Activated CD8-positive, alpha-beta memory T cell treated with anti-CD3 and anti-CD28 coated beads for 24 hours (primary cell): Measurements from ENCODE around the gene ZYG11B.
A peak's percentile ranks its signal among the peaks of the same experiment; 100 is the strongest.
"Not testable (repeated sequence)": the region's sequence is repeated elsewhere in the genome, so short reads cannot be mapped to it uniquely, and the experiment has no call there.

Experiments
- DNase-seq: peaks from one replicate; pipeline ENCODE4 v3.0.0-alpha.2; 2020

Gene ZYG11B

DNA sequence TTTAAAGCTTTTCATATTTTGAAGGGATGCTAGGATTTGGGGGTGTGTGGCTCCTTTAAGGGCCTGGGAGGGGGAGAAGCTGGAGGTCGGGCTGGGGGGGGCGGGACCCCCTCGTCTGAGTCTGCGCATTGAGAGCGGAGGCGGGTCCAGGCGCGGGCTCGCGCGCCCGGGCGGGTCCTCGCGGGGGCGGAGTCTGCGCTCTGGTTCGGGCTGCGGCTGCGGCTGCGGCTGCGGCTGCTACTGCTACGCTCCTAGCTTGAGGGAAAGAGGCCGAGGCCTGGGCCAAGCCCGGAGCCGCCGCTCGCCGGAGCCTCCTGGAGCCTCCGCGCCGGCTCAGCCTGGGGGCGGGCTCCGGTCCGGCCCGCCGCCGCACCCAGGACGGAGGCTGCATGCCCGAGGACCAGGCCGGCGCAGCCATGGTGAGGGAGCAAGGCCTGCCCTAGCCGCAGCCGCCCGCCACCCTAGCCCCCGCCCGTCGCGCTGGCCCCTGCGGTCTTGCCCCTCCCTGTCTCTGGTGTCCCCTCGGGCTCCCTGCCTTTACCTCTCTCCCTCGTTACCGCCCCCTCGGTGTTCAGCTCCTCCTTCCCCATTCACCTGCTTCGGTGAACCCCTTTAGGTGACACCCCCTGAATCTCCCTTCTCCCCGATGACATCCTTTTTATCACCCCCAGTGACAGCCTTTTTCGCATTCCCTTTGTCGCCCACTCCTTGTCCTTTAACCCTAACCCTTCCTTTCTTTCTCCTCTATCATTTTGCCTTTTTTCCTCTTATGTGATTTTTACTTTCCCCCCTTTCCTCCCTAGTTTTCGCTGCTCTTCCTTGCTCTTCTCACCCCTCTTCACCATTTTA lies at the start of gene ZYG11B:
Gene ZYG11B, plus strand, starts transcription at position 189 of the 849 bp plus-strand sequence. Its CDS starts 201 bp downstream, at position 390.
- DNase-seq = peak; percentile 95

DNA sequence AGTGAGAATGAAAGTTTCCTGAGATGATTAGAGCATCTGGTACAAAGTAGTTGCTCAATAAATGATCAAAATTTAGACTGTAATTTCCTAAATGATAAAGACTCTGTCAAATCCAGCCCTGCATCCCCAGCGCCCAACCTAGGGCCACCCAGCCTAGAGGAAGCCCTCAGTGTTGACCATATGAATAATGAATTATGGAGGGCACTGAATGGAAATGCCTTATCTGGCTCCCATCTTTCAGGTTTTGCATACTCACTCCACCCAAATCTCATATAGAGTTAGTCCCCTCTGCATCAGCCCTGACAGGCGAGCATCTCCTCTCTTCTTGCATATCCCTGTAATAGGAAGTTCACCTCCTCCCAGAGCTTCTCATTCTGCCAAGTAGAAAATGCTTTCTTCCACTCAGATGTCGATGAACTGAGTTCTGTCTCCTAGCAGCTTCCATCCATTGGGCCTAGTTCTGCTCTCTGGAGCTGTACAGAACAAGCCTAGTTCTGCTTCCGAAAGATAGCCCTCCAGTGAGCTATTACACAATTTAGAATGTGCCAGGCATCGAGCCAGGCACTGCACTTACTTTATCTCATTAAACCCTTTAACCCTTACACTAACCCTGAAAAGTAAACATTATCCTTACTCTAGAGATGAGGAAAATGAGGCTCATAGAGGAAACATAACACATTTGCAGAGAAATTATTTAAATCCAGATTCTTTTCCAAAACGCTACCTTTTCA lies 49.0 kb upstream of the ZYG11B start:
- no peak for DNase-seq

DNA sequence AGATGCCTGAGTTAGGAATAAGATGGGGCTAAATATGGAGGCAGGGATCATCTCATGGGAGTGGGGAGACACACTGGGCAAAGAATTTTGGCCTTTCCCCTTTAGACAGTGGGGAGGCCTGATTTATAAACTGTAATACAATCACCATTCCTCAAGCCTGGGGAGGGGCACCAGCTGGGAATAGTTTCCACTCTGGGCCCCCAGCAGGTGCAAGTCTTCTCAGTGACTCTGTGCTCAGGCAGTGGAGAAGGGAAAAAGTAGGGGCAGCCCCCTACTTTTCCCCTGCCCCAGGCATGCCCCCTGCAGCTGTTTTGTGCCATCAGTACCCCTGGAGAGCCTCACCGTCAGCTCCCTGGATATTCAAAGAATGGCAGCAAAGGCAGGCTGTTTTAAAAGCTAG lies 47.2 kb upstream of the ZYG11B start:
- DNase-seq = no peak

DNA sequence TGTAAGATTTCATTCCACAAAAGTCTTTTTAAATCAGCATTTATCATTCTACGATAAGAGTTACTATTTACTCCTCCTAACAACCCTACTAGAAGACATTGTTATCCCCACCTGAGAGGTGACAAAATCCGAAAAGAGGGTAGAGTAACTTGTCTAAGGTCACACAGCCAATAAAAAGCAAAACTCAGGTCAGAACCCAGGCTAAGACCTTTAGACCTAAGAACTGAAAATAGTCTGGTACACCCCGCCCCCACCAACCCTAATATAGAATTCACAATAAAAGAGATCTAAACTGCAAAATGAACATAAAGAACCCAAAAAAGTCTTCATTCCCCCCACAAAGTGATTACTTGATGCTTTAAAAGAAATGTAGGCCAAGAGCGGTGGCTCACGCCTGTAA lies 46.8 kb upstream of the ZYG11B start:
- DNase-seq = no peak

DNA sequence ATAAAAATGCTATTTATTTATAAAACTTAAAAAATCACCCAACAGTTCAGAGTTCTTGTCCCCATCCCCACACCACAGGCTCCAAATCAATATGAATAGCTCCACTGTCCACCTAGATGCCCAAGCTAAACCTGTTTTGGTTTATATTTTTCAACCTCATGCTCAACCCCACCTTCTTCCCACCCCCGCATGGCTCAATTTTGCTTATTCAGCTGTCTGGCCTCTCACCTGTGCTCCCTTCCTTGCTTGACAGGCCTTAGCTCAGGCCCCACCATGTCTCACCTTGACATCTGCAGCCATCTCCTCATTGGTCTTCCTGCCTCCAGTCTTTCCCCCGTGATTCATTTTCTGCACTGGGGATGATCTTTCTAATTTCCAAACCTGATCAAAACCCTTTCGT lies 45.9 kb upstream of the ZYG11B start:
- no peak for DNase-seq

DNA sequence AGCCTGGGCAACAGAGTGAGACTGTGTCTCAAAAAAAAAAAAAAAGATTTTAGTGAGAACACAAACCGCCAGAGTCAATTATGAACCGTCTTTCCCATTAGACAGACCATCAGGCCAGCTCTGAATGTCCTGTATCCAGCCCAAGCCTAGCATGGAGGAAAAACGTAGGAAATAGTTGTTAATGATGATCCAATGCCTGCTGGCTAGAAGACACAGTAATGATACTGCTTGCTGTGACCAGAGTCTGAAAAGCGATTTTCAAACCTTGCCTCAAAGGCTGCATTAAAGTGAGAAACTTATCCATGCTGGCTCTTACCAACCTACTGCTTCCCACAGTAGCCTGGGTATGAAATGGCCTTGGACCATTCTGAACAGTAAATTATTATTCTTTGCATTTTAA lies 45.1 kb upstream of the ZYG11B start:
- DNase-seq = no peak

DNA sequence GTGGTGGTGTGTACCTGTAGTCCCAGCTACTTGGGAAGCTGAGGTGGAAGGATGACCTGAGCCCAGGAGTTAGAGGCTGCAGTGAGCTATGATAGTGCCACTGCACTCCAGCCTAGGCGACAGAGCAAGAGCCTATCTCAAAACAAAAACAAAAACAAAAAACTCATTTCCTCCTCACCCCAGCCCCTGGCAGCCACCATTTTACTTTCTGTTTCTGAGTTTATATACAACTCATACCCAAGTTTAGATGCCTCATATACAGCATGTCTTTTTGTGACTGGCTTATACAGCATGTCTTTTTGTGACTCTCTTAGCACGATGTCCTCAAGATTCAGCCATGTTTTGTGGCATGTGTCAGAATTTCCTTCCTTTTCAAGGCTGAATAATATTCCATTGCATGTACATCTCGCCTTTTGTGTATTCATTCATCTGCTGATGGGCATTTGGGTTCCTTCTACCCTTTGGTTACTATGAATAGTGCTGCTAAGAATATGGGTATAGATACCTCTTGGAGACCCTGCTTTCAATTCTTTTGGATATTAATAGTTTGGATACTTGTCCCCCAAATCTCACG lies 42.8 kb upstream of the ZYG11B start:
- no peak for DNase-seq

DNA sequence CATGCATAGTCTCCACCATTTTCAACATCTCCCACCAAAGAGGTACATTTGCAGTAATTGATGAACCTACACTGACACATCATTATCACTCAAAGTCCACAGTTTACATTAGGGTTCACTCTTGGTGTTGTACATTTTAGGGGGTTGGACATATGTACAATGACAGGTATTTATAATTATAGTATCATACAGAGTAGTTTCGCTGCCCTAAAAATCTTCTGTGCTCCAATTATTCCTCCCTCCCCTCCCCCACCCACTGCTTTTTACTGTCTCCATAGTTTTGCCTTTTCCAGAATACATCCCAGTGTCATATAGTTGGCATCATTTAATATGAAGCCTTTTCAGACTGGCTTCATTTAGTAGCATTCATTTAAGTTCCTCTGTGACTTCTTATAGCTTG lies 41.7 kb upstream of the ZYG11B start:
- no peak for DNase-seq

DNA sequence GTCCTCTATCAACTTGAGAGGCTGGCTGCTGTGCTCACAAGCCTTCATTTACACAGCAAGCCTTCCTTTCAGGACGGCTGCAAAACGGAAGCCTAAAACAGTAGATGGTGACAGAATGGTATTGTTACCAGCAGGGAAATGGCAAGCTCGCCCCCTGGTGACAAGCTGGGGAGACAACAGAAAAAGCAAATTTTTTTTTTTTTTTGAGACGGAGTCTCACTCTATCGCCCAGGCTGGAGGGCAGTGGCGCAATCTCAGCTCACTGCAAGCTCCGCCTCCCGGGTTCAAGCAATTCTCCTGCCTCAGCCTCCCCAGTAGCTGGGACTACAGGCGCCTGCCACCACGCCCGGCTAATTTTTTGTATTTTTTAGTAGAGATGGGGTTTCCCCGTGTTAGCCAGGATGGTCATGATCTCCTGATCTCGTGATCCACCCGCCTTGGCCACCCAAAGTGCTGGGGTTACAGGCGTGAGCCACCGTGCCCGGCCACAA lies 39.9 kb upstream of the ZYG11B start:
- peak; percentile 86 for DNase-seq

DNA sequence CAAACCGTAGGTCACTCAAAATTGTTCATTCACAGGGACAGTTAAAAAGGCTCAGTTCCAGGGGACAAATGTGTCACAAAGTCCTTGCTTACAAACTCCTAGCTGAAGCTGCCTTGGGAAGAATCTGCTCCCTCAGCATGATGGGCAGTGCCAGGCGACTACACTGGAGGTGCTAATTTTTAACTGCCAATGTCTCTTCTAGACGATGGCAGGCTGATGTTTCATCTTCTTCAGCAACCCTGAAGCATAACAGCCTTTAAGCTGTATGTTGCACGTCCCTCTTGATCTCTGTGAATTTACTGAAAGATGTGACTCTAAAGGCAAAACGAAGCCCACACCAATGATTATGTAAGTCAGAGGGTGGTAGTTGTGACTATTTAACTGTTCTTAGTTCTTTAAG lies 39.4 kb upstream of the ZYG11B start:
- no peak for DNase-seq

DNA sequence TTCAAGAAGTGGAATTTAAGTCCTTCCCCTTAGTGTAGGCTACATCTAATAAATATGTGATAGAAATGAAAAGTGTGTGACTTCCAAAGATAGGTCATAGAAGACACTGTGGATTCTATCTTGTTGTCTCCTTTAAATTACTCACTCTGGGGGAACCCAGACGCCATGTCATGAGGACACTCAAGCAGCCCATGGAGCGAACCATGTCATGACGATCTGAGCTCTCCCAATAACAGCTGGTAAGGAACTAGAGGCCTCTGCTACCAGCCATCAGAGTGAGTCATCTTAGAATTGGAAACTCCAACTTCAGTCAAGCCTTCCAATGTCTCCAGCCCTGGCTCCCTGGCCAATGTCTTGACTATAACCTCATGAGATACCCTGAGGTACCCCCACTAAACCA lies 34.4 kb upstream of the ZYG11B start:
- DNase-seq = no peak

DNA sequence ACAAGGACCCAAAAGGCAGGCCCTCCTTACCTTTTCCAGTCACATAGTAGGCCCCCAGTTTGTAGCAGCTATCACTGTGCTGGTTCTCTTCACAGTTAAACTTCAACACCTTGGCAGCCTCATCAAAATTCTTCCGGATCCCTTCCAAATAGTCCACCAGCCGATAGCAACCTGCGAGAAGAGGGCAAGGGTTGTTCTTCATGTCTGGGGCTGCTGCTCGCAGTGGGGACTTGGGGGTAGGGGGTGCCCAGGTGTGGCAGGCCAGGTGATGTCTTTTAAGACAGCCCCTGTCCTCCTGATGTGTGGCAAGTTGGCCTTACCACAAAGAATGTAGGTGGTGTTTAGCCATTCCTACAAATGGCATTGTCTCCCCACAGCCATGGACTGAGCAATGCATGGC lies 33.6 kb upstream of the ZYG11B start:
- no peak for DNase-seq

DNA sequence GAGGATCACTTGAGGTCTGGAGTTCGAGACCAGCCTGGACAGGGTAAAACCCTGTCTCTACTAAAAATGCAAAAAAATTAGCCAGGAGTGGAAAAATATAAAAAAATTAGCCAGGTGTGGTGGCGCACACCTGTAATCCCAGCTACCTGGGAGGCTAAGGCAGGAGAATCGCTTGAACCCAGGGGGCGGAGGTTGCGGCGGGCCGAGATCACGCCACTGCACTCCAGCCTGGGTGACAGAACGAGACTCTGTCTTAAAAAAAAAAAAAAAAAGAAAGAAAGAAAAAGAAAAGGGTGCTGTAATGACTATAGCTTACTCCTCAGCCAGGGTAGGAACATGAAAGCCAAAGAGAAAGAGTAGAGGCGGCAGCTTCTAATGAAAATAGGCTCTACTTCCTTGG lies 32.9 kb upstream of the ZYG11B start:
- DNase-seq = not testable (repeated sequence)

DNA sequence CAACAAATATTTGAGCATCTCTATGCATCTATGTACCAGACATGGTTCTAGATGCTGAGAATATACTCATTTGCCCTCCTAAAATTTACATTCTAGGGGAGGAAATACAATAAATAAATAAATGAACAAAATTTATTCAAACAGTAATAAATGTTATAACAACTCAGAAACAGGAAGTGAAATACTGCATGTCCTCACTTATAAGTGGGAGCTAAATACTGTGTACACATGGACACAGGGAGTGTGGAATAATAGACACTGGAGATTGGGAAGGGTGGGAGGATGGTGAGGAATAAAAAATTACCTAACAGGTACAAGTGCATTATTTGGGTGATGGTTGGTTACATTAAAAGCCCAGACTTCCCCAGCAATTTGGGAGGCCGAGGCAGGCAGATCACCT lies 32.4 kb upstream of the ZYG11B start:
- DNase-seq = no peak

DNA sequence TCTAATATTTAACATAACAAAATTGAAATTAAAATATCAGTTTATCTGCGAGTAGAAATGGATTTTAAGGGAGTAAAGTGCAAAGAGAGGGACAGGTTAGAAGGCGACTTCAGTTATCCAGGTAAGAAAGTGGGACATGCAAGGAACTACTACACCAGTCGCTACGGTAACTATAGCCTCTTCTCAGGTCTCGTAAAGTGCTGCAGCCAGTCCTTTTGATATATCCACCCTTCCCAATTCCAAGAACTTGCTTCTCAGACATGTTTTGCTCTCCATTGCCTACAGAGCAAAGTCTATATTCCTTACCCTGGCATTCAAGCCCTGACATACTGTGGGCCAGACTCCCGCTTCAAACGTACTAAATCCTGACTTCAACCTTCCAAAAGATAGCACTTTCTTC lies 30.6 kb upstream of the ZYG11B start:
- DNase-seq = no peak

DNA sequence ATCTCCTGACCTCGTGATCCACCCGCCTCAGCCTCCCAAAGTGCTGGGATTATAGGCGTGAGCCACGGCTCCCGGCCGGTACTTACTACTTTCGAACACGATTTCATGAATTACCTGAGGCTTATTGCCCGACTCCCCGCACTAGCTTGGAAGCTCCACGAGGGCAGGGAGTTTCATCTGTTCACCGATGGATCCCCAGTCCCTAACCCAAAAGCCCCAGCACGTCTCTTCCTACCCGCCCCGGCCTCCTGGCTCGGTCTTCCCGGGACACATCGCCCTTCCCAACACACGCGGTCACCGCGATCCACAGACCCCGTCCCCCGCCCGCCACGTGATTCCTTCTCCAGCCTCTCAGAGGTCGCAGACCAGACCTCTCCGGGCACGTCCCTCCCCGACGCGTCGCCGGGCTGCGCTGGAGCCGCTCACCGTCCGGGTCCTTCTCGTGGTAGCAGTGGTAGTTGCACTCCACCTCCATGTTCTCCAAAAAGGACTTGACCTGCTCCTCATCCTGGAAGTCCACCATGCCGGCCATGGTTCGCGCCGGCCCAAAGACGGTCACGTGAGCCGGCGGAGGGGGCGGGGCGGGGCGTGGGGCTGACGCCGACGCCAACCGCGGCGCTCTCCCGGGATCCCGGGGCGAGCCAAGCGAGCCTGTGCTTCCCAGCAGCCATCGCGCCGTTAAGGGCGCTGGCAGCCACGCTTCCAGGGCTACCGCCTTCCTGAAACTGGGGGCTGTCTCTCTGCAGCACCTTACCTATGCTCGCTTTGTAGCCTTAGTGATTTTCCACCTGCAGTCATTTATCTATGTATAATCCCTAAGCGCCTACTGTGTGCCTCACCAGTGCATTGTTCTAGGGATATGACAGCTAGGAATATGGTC lies 28.2 kb upstream of the ZYG11B start, which contains the start of gene COA7:
Gene COA7, minus strand, starts transcription at position 553 of the 880 bp plus-strand sequence. Its CDS starts 21 bp downstream, at position 532.
- DNase-seq = peak; percentile 89

DNA sequence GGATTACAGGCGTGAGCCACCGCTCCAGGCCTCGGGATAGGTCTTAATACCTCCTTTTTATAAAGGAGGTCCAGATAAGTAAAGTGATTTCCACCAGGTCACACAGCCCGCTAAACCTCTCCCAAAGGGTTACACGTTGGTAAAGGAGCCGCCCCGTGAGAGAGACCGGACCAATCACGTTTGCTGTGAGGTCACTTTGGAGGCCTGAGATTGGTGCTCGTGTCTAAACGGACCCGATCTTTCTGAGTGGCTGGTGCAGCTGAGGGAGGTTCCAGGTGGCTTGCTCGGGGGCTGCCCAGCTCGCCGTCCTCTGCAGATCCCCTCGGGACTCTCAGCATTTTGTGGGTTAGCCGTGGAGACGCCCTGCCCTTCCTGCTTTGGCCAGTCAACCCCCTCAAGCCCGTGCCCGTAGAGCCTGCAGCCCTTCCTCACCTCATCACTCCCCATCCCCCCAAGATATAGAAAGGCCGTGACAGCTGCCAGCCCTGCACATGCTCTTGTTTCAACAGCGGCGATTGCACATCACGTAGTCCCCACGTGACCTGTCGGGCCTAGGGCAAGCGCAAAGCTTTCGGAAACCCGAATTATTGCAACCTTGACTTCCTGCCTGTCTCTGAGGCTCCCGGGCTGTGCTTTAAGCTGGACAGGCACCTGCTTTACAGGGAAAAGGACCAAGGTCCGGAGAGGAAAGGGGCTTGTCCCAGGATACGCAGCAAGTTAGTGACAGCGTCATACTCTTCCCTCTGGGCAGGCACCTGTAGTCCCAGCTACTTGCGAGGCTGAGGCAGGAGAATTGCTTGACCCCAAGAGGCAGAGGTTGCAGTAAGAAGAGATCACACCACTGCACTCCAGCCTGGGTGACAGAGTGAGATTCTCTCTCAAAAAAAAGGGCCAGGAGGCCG lies 23.1 kb upstream of the ZYG11B start:
- DNase-seq = peak; percentile 91

DNA sequence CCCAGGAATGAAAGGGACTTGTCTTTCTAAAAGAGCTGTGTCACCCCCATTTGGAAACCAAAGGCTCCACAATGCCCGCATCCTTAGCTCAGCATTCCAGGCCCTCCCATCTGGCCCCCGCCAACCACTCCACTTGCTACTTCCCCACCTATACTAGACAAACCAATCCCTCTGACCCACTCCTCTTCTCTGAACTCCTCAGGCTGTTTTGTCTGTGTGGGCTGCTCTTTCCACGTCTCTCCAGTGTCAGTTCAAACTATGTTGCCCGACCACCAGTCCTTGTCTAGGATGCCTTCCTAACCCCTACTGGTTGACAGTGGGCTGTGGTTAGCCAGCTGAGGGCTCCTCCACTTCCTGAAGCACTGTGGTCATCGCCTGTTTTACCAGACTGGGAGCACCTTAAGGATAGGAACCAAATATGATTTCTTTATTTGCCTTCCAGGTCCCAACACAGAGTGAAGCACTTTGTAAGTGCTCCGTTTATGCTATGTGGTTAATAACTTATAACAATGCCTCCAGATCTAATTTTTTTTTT lies 20.1 kb upstream of the ZYG11B start:
- DNase-seq = no peak

DNA sequence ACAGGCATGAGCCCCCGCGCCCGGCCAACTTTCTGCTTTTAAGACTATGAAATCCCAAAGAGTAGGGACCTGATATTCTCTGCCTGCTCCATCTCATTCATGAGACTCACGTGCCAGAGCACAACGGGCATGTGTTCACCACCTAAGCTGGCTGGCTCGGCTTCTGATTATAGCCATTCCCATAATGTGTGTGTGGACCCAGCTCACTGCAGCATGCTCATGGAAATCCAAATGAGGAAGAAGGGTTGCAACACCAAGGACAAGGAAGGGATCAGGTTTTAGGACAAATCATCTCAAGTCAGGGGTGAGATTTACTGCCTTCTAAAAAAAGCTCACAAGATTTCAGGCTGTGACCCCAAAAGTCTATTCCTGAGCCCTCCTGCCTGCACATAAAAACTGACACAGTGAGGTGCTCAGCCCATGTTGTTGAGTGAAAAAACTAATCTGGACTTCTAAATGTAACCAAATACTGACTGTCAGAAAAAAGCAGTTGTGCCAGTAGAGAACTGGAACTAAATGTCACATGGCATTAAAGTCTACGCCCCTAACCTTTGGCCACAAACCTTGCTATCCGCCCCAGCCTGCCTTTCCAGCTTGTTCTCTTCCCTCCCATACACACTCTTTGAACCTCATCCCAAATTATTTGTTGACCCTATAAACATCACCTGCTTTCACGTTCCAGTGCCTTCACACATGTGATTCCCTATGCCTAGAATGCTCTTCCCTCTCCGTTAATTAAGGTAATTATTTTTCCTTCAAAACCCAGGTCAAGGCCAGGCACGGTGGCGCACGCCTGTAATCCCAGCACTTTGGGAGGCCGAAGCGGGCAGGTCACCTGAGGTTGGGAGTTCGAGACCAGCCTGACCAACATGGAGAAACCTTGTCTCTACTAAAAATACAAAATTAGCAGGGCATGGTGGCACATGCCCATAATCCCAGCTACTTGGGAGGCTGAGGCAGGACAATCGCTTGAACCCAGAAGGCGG lies 19.0 kb upstream of the ZYG11B start:
- no peak for DNase-seq
